BE2C (cell line): Measurements from ENCODE around the gene WDR72.

Source experiments
- DNase-seq: peaks from one replicate; pipeline ENCODE4 v3.0.0-alpha.2; 2020
- H3K27me3 ChIP-seq: fragments of 250-450 bp; sonication (Bioruptor Pico); 2 replicates; pipeline ENCODE4 v1.5.1; 2020; ENCODE audit warnings: mild to moderate bottlenecking
- H3K36me3 ChIP-seq: fragments of 250-450 bp; sonication (Bioruptor Pico); 2 replicates; pipeline ENCODE4 v1.5.1; 2020; ENCODE audit warnings: mild to moderate bottlenecking
- H3K4me1 ChIP-seq: fragments of 250-450 bp; sonication (Bioruptor Pico); 2 replicates; pipeline ENCODE4 v1.5.1; 2020
- H3K4me3 ChIP-seq: 2 replicates; pipeline ENCODE4 v1.5.1; 2011; ENCODE audit warnings: low read depth, low read length
- H3K9me3 ChIP-seq: fragments of 250-450 bp; sonication (Bioruptor Pico); 2 replicates; pipeline ENCODE4 v1.5.1; 2020
- CTCF ChIP-seq: IDR thresholded peaks from 2 replicates; pipeline ENCODE4 v1.5.1; 2012; ENCODE audit warnings: mild to moderate bottlenecking, low read depth, low read length

Gene WDR72

GRCh38 chr15:53565721-53566120 lies 193.7 kb downstream of the WDR72 start:
- H3K36me3 ChIP-seq: no peaks in the 10 kb centered on the region

GRCh38 chr15:53564647-53565046 lies 194.8 kb downstream of the WDR72 start:
- Histone ChIP-seq H3K27me3 (peaks cover 4% of the 10 kb centered on the region; the same call in 1 of the 2 replicates), H3K9me3 (no peaks in the 10 kb centered on the region), H3K4me3 (no peak overlapping the region), H3K4me1 (no peaks in the 10 kb centered on the region), H3K36me3 (no peaks in the 10 kb centered on the region)
- TF ChIP-seq CTCF: no peak
- DNase-seq: no peak

More at GRCh38 chr15:53565721-53566120, 193.7 kb downstream of the WDR72 start:
- 0 out of 2 replicates have a peak, but pooled peaks cover 4% of the 10 kb centered on the region for H3K27me3 ChIP-seq
- no peaks in the 10 kb centered on the region for H3K4me1 ChIP-seq
- DNase-seq: no peak
- H3K9me3 ChIP-seq: no peaks in the 10 kb centered on the region
- TF ChIP-seq CTCF: no peak
- H3K4me3 ChIP-seq: no peak overlapping the region

GRCh38 chr15:53563627-53564026 lies 195.8 kb downstream of the WDR72 start:
- TF ChIP-seq CTCF: no peak
- no peak for DNase-seq
- Histone ChIP-seq H3K27me3 (peaks cover 8% of the 10 kb centered on the region; the same call in 1 of the 2 replicates), H3K9me3 (no peaks in the 10 kb centered on the region), H3K4me1 (no peaks in the 10 kb centered on the region), H3K4me3 (no peak overlapping the region), H3K36me3 (no peaks in the 10 kb centered on the region)

- no peaks in the 10 kb centered on the region for H3K9me3 ChIP-seq
- no peaks in the 10 kb centered on the region for H3K36me3 ChIP-seq
- DNase-seq: no peak
- peaks cover 5% of the 10 kb centered on the region for H3K27me3 ChIP-seq
- H3K4me1 ChIP-seq: no peaks in the 10 kb centered on the region
- no peak for TF ChIP-seq CTCF
- H3K4me3 ChIP-seq: no peak overlapping the region
Measured at GRCh38 chr15:53559364-53560277, 199.8 kb downstream of the WDR72 start.

- TF ChIP-seq CTCF: no peak
- H3K4me1 ChIP-seq: no peaks in the 10 kb centered on the region
- no peak overlapping the region for H3K4me3 ChIP-seq
- H3K27me3 ChIP-seq: peaks cover 9% of the 10 kb centered on the region
- H3K9me3 ChIP-seq: no peaks in the 10 kb centered on the region
- no peak for DNase-seq
- H3K36me3 ChIP-seq: no peaks in the 10 kb centered on the region
Measured at GRCh38 chr15:53558384-53558783, 201.1 kb downstream of the WDR72 start.

- Histone ChIP-seq H3K36me3 (no peaks in the 10 kb centered on the region), H3K9me3 (no peaks in the 10 kb centered on the region), H3K27me3 (peaks cover 9% of the 10 kb centered on the region), H3K4me1 (no peaks in the 10 kb centered on the region), H3K4me3 (no peak overlapping the region)
- DNase-seq: no peak
- no peak for TF ChIP-seq CTCF
Measured at GRCh38 chr15:53555226-53555625, 204.2 kb downstream of the WDR72 start.
